ENCODE results near the gene ST6GAL1.
"Not testable (repeated sequence)": the region's sequence is repeated elsewhere in the genome, so short reads cannot be mapped to it uniquely, and the experiment has no call there.

Gene ST6GAL1

DNA sequence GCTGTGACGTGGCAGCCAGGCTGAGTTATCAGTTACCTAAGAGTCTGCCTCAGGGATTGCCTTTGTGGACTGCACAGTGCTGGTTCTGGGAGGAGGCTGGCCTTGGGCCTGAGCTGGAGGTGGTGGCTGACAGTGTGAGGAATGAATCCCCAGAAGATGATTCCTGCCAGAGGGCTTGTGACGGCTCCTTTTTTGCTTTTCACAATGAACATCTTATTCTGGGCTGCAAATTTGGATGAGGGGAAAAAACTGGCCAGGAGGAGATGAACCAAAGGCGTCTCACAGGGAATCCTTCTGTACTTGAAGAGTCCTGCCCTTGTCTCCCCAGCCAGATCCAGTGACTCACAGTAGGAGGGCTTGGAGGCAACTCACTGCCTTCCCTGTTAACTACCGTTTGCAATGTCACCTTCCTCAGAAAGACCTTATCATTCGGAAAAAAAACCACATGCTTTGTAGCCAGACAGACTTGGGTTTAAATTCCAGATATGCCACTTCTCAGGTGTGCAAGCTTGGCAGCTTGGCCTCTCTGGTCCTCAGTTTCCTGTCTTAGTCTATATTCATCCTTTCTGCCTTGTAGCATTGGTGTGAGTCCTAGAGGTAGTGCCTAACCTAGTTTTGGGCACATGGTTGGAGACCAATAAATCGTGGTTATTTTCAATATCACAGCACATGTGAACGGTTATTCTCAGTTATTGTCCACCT, 19.1 kb downstream of the ST6GAL1 start:
- Histone ChIP-seq H3K9ac (ENCODE audit: low read length) (no peak overlapping the region), H3K4me1 (ENCODE audit: control insufficient read depth, low read depth, low read length) (no peaks in the 10 kb centered on the region), H3K27me3 (ENCODE audit: control insufficient read depth, insufficient read depth, low read length) (no peaks in the 10 kb centered on the region), H3K36me3 (ENCODE audit: control insufficient read depth, low read depth, low read length) (peaks cover 5% of the 10 kb centered on the region), H3K4me3 (ENCODE audit: low read length) (no peak overlapping the region), H3K9me3 (ENCODE audit: control insufficient read depth, low read depth, low read length) (no peaks in the 10 kb centered on the region), H3K27ac (ENCODE audit: low read length) (no peak overlapping the region)

DNA sequence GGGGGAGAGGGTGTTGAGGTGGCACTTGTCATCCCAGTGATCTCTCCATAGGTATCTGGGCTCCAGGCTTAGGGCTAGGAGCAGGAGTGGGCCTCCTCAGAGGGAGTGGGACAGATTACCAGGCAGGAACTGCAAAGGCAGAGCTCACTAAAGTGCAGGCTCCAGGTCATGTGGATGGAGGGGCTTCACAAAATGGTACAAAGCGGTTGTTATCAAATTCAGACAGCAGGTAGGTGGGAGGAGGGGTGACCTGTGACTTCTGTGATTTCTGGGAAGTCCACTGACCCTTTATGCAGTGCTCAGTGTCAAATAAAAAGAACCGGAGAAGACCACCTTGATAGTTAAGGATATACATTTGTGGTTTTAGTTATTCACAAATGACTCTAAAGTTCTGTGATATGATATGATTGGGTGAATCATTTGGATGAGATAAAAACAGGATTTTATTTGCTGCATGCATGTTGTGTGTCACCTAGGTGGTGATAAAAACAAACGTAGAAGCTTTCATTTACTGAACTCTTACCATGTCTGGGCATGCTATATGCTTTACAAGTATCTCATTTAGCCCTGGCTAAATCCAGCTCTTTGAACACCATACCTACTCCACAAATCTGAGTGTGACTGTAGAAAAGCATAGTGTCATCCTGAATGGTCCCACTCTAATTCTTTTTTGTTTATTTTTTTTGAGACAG, 20.2 kb downstream of the ST6GAL1 start:
- peaks cover 5% of the 10 kb centered on the region for H3K36me3 ChIP-seq (ENCODE audit: control insufficient read depth, low read depth, low read length)
- H3K27ac ChIP-seq (ENCODE audit: low read length), result no peak overlapping the region
- no peak overlapping the region for H3K9ac ChIP-seq (ENCODE audit: low read length)

DNA sequence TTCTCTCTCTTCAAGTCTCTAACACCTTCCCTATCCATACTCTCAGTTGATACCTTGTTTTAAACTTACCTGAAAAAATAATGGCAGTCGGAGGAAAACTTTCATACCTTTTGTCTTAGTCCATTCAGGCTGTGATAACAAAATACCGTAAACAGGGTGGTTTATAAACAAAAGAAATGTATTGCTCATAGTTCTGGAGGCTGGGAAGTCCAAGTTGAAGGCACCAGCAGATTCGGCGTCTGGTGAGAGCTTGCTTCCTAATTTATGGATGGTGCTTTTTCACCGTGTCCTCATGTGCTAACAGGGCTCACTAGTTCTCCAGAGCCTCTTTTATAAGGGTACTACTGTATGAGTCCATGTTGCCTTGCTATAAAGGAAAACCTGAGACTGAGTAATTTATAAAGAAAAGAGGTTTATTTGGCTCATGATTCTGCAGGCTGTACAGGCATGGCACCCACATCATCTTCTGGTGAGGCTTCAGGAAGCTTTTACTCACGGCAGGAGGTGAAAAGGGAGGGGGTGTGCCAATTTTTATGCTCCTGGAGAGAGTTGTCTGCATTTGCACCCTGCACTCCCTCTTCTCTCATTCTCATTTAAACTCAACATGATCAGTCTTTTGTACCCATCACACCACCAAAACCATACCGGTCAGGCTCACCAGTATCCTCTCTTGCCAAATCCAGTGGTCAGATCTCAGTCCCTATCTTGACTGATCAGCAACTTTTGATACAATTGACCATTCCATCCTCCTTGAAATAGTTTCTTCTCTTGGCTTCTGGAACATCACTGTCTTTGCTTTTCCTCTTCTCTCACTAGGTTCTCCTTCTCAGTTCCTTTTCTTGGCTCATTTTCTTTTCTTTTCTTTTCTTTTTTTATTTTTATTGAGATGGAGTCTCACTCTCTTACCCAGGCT, 21.6 kb downstream of the ST6GAL1 start:
- Histone ChIP-seq H3K9ac (ENCODE audit: low read length) (no peak overlapping the region), H3K4me1 (ENCODE audit: control insufficient read depth, low read depth, low read length) (no peaks in the 10 kb centered on the region), H3K4me3 (ENCODE audit: low read length) (no peak overlapping the region), H3K36me3 (ENCODE audit: control insufficient read depth, low read depth, low read length) (peaks cover 5% of the 10 kb centered on the region), H3K27ac (ENCODE audit: low read length) (no peak overlapping the region), H3K27me3 (ENCODE audit: control insufficient read depth, insufficient read depth, low read length) (no peaks in the 10 kb centered on the region), H3K9me3 (ENCODE audit: control insufficient read depth, low read depth, low read length) (no peaks in the 10 kb centered on the region)

More for the DNA sequence above, 20.2 kb downstream of the ST6GAL1 start:
- H3K9me3 ChIP-seq (ENCODE audit: control insufficient read depth, low read depth, low read length), result no peaks in the 10 kb centered on the region
- no peaks in the 10 kb centered on the region for H3K27me3 ChIP-seq (ENCODE audit: control insufficient read depth, insufficient read depth, low read length)
- no peak overlapping the region for H3K4me3 ChIP-seq (ENCODE audit: low read length)
- no peaks in the 10 kb centered on the region for H3K4me1 ChIP-seq (ENCODE audit: control insufficient read depth, low read depth, low read length)

DNA sequence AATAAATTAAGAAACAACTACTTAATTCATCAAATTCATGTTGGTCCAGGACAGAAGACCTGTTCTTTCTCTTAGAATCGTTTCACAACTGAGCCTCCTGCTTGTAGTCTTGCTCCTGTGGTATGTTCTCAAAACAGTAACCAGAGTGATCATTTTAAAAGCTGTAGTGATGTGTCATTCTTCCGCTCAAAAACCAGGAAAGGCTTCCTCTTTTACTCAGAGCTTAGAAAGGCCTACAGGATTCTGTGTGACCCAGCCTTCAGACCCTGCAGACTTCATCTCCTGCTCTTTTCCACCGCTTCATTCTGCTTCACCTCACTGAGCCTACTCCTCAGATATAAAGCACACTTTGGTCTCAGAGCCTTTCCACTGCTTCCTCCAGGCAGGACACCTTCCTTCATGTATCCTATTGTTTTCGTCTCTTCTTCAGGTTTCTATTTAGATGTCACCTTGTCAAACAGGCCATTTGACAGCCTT, 22.7 kb downstream of the ST6GAL1 start:
- no peak overlapping the region for H3K27ac ChIP-seq (ENCODE audit: low read length)
- no peaks in the 10 kb centered on the region for H3K27me3 ChIP-seq (ENCODE audit: control insufficient read depth, insufficient read depth, low read length)
- H3K36me3 ChIP-seq (ENCODE audit: control insufficient read depth, low read depth, low read length), result peaks cover 5% of the 10 kb centered on the region

DNA sequence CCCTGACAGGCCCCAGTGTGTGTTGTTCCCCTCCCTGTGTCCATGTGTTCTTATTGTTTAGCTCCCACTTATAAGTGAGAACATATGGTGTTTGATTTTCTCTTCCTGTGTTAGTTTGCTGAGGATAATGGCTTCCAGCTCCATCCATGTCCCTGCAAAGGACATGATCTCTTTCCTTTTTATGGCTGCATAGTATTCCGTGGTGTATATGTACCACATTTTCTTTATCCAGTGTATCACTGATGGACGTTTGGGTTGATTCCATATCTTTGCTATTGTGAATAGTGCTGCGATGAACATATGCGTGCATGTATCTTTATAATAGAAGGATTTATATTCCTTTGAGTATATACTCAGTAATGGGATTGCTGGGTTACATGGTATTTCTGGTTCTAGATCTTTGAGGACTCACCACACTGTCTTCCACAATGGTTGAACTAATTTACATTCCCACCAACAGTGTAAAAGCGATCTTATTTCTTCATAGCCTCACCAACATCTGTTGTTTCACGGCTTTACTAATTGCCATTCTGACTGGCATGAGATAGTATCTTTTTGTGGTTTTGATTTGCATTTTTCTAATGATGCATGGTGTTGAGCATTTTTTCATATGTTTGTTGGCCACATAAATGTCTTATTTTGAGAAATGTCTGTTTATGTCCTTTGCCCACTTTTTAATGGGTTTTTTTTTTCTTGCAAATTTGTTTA, 23.8 kb downstream of the ST6GAL1 start:
- not testable (repeated sequence) for H3K9me3 ChIP-seq (ENCODE audit: control insufficient read depth, low read depth, low read length); H3K9ac ChIP-seq (ENCODE audit: low read length); H3K4me3 ChIP-seq (ENCODE audit: low read length); H3K36me3 ChIP-seq (ENCODE audit: control insufficient read depth, low read depth, low read length); H3K27ac ChIP-seq (ENCODE audit: low read length); H3K4me1 ChIP-seq (ENCODE audit: control insufficient read depth, low read depth, low read length); H3K27me3 ChIP-seq (ENCODE audit: control insufficient read depth, insufficient read depth, low read length)

More for the DNA sequence above, 22.7 kb downstream of the ST6GAL1 start:
- H3K9me3 ChIP-seq (ENCODE audit: control insufficient read depth, low read depth, low read length), result no peaks in the 10 kb centered on the region
- no peak overlapping the region for H3K9ac ChIP-seq (ENCODE audit: low read length)
- H3K4me3 ChIP-seq (ENCODE audit: low read length), result no peak overlapping the region
- H3K4me1 ChIP-seq (ENCODE audit: control insufficient read depth, low read depth, low read length), result no peaks in the 10 kb centered on the region

DNA sequence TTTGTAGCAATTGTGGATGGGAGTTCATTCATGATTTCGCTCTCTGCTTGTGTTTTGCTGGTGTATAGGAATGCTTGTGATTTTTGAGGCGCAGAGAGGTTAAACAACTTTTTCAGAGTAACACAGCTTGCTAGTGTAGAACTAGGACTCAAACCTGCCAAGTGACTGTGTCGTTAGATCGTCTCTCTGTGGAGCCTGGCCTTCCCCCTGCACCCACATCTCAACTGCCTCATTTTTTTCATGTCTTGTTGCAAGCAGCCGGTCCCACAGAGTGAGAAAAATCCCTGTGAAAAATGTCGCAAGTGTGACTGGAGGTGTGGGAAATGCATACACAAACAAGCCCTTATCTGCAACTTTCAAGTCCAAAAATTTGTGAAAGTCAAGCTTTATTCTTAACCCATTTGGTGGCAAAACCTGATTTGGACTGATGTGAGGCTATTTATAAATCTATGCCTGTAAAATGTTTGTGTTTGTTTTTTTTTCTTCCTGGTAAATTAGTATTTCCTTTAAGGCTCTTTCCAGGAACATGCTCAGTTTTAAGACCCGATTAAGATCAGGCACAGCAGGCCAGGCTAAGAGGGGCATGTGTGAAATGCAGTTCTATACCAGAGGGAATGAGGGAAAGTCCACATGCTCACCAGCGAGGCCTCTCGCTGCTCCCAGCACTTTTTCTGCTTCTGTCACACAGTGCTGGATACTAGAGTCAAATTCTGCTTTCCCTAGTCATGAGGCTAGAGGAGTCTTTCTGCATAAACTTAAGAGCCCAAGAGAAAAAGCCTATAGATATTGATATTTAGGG, 25.8 kb downstream of the ST6GAL1 start:
- H3K9me3 ChIP-seq (ENCODE audit: control insufficient read depth, low read depth, low read length), result no peaks in the 10 kb centered on the region
- no peaks in the 10 kb centered on the region for H3K36me3 ChIP-seq (ENCODE audit: control insufficient read depth, low read depth, low read length)
- no peak overlapping the region for H3K4me3 ChIP-seq (ENCODE audit: low read length)
- no peaks in the 10 kb centered on the region for H3K27me3 ChIP-seq (ENCODE audit: control insufficient read depth, insufficient read depth, low read length)
- H3K4me1 ChIP-seq (ENCODE audit: control insufficient read depth, low read depth, low read length), result no peaks in the 10 kb centered on the region
- H3K27ac ChIP-seq (ENCODE audit: low read length), result no peak overlapping the region
- H3K9ac ChIP-seq (ENCODE audit: low read length), result no peak overlapping the region

DNA sequence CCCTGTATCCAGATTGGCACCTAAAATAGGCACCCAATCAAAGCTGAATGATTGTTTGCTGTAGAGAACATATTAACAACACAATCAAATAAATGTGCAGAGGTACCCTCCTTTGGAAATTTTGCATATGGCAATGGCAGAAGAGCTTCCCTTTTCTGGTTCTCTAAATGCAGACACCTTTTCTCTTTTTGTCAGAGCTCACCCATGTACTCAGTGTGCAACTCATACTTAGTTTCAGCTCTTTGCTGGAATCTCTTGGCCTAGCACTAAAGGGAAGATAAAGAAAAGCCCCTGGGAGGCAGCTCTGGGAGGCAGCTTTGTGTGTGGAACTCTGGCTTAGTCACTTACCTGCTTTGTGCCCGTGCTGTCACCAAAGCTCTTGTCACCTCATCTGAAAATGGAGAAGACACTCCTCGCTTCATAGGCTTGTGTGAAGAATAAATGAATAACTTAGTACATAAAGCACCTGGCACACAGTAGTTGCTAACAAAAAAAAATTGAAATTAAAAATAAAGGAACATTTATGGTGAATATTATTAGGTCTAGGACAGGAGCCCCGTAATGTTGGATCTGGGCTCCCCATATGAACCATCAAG, 28.8 kb downstream of the ST6GAL1 start:
- H3K27me3 ChIP-seq (ENCODE audit: control insufficient read depth, insufficient read depth, low read length), result no peaks in the 10 kb centered on the region
- no peak overlapping the region for H3K4me3 ChIP-seq (ENCODE audit: low read length)
- no peak overlapping the region for H3K27ac ChIP-seq (ENCODE audit: low read length)
- H3K9ac ChIP-seq (ENCODE audit: low read length), result no peak overlapping the region
- peaks cover 26% of the 10 kb centered on the region for H3K4me1 ChIP-seq (ENCODE audit: control insufficient read depth, low read depth, low read length)
- H3K9me3 ChIP-seq (ENCODE audit: control insufficient read depth, low read depth, low read length), result no peaks in the 10 kb centered on the region
- H3K36me3 ChIP-seq (ENCODE audit: control insufficient read depth, low read depth, low read length), result no peaks in the 10 kb centered on the region

DNA sequence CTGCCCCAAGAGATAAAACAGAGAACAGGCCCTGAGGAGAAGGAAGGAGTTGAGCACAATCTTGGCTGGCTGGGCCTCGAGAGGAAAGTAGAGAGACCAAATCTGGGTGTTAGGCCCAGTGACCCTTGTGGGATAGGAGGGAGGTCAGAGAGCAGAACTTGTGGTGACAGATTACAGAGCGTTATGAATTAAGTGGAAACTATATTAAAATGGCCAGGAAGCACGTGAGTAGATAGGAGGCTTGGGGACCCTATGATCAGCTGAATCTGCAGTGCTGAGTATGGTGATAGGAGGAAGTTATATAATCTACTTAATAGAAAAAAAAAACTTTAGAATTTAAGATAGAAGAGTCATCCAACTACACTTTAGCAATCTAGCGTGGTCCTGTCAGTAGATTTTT, 30.0 kb downstream of the ST6GAL1 start:
- Histone ChIP-seq H3K9ac (ENCODE audit: low read length) (no peak overlapping the region), H3K27me3 (ENCODE audit: control insufficient read depth, insufficient read depth, low read length) (no peaks in the 10 kb centered on the region), H3K36me3 (ENCODE audit: control insufficient read depth, low read depth, low read length) (no peaks in the 10 kb centered on the region), H3K27ac (ENCODE audit: low read length) (no peak overlapping the region), H3K4me1 (ENCODE audit: control insufficient read depth, low read depth, low read length) (peaks cover 38% of the 10 kb centered on the region), H3K4me3 (ENCODE audit: low read length) (no peak overlapping the region), H3K9me3 (ENCODE audit: control insufficient read depth, low read depth, low read length) (no peaks in the 10 kb centered on the region)

DNA sequence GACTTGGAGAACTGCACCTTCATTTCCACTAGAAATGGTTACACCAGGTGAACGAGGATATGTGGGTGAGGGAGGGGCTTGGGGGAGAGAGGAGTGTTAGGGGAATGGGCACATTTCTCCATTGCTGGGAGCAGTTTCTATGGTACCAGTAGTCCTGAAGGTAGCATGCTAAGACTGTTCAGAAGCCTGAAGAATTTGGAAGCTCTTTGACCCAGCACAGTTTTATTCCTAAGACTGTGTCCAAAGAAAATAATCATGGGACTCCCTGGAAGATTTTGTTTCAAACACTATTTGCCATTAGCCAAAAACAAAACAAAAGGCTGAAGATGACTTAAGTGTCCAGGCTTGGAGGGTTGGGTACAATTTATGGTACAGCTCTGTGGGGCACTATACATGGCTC, 32.1 kb downstream of the ST6GAL1 start:
- Histone ChIP-seq H3K36me3 (ENCODE audit: control insufficient read depth, low read depth, low read length) (peaks cover 8% of the 10 kb centered on the region), H3K27me3 (ENCODE audit: control insufficient read depth, insufficient read depth, low read length) (no peaks in the 10 kb centered on the region), H3K27ac (ENCODE audit: low read length) (no peak overlapping the region), H3K4me1 (ENCODE audit: control insufficient read depth, low read depth, low read length) (peaks cover 45% of the 10 kb centered on the region), H3K9me3 (ENCODE audit: control insufficient read depth, low read depth, low read length) (no peaks in the 10 kb centered on the region), H3K4me3 (ENCODE audit: low read length) (no peak overlapping the region), H3K9ac (ENCODE audit: low read length) (no peak overlapping the region)

DNA sequence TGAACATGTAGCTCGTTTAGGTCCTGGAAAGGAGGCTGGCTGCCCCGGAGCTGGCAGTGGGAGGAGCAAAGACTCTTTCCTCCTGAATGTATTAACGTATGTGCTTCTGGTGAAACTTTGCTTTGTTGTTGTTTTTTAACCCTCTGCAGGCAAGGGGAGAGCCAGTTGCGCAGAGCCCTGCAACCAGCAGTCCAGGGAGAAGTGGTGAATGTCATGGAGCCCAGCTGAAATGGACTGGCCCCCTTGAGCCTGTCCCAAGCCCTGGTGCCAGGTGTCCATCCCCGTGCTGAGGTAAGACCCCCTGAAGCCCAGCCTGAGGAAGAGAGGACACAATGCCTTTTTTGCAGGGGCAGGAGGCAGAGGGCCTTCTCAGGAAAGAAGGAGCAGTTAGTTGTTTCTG, 33.3 kb downstream of the ST6GAL1 start:
- Histone ChIP-seq H3K27ac (ENCODE audit: low read length) (no peak overlapping the region), H3K4me3 (ENCODE audit: low read length) (no peak overlapping the region), H3K36me3 (ENCODE audit: control insufficient read depth, low read depth, low read length) (peaks cover 12% of the 10 kb centered on the region), H3K9ac (ENCODE audit: low read length) (no peak overlapping the region), H3K4me1 (ENCODE audit: control insufficient read depth, low read depth, low read length) (peaks cover 50% of the 10 kb centered on the region), H3K27me3 (ENCODE audit: control insufficient read depth, insufficient read depth, low read length) (no peaks in the 10 kb centered on the region), H3K9me3 (ENCODE audit: control insufficient read depth, low read depth, low read length) (no peaks in the 10 kb centered on the region)
